PC-9 (cell line): ENCODE data around the gene RHEX.

ENCODE experiments used
- EZH2 ChIP-seq: fragments of 200-600 bp; sonication (generic); IDR thresholded peaks from 2 replicates; pipeline ENCODE4 v1.8.0; 2017; ENCODE audit warnings: antibody characterized with exemption, low read depth
- TF ChIP-seq, protein P1 (sequence below): fragments of 200-600 bp; sonication (generic); conservative IDR thresholded peaks from 2 replicates; pipeline ENCODE4 v1.6.1; 2017; ENCODE audit warnings: mixed run types, antibody characterized with exemption, mild to moderate bottlenecking, moderate library complexity

DNA sequence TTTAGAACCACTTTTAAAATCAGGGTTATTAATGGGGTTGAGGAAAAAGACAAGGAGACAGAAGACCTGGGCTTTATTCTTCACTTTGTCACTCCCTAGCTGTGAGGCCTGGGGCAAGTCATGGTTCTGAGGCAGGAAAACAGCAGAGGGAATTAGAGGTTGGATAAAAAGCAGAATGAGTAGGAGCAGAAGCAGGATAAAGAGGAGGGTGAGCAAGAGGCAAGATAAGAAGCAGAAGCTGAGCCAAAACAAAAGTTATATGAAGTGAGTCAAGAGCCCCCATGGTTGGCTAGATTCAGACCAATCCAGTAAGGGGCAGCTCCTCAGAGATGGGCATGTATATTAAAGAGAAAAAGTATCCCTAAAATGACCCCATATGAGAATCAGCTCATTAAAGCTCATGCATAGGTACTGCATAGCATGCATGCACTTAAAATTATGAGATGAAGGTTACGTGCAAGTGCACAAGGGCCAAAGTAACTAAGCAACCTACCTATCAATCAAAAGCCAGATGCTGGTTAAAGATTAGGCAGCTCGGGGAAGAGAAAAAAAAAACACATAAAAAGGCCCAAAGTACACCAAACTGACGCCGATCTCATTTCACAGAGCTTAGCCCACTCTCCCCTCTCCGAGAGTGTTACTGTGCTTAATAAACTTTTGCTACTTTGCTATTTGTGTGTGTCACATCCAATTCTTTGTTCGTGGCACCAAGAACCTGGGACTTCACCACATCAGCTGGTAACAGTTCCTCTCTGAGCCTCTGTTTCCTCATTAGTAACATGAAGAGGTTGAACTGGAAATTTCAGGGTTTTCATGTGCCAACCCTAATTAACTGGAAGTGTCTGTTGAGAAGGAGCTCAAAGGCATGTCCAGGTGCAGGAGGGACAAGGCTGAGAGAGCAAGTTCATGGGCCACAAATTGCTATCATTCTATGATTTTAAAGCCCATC is 62.0 kb downstream of the RHEX start:
- TF ChIP-seq EZH2: no peak
- TF ChIP-seq, protein P1, sequence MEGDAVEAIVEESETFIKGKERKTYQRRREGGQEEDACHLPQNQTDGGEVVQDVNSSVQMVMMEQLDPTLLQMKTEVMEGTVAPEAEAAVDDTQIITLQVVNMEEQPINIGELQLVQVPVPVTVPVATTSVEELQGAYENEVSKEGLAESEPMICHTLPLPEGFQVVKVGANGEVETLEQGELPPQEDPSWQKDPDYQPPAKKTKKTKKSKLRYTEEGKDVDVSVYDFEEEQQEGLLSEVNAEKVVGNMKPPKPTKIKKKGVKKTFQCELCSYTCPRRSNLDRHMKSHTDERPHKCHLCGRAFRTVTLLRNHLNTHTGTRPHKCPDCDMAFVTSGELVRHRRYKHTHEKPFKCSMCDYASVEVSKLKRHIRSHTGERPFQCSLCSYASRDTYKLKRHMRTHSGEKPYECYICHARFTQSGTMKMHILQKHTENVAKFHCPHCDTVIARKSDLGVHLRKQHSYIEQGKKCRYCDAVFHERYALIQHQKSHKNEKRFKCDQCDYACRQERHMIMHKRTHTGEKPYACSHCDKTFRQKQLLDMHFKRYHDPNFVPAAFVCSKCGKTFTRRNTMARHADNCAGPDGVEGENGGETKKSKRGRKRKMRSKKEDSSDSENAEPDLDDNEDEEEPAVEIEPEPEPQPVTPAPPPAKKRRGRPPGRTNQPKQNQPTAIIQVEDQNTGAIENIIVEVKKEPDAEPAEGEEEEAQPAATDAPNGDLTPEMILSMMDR: no peak
